BE2C (cell line): ENCODE measurements around the gene NR0B2.
A peak's percentile ranks its signal among the peaks of the same experiment; 100 is the strongest.

ENCODE experiments used
- DNase-seq: peaks from one replicate; pipeline ENCODE4 v3.0.0-alpha.2; 2020
- H3K27me3 ChIP-seq: fragments of 250-450 bp; sonication (Bioruptor Pico); 2 replicates; pipeline ENCODE4 v1.5.1; 2020; ENCODE audit warnings: mild to moderate bottlenecking
- H3K36me3 ChIP-seq: fragments of 250-450 bp; sonication (Bioruptor Pico); 2 replicates; pipeline ENCODE4 v1.5.1; 2020; ENCODE audit warnings: mild to moderate bottlenecking
- H3K4me1 ChIP-seq: fragments of 250-450 bp; sonication (Bioruptor Pico); 2 replicates; pipeline ENCODE4 v1.5.1; 2020
- H3K4me3 ChIP-seq: 2 replicates; pipeline ENCODE4 v1.5.1; 2011; ENCODE audit warnings: low read depth, low read length
- H3K9me3 ChIP-seq: fragments of 250-450 bp; sonication (Bioruptor Pico); 2 replicates; pipeline ENCODE4 v1.5.1; 2020
- CTCF ChIP-seq: IDR thresholded peaks from 2 replicates; pipeline ENCODE4 v1.5.1; 2012; ENCODE audit warnings: mild to moderate bottlenecking, low read depth, low read length

The NR0B2 gene

GRCh38 chr1:26922901-26923300 is 9.1 kb upstream of the NR0B2 start:
- Histone ChIP-seq H3K9me3 (no peaks in the 10 kb centered on the region), H3K27me3 (no peaks in the 10 kb centered on the region), H3K36me3 (peaks cover 13% of the 10 kb centered on the region), H3K4me3 (peak overlapping the region; percentile 80), H3K4me1 (no peaks in the 10 kb centered on the region)
- no peak for TF ChIP-seq CTCF
- no peak for DNase-seq

DNA sequence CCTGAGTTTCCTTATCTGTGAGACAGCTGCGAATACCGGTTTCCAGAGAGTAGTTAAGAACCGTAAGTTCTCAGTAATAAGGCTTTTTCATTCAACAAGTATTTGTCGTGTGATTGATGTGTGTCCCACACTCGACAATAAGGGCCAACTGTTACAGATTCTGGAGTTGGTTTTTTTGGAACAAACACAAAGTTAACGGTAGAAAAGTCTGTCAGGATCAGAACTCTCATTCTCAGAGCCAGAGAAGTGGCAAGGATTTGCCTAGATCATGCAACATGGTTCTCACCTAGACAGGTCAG is 8.6 kb upstream of the NR0B2 start:
- no peak for DNase-seq
- no peak for TF ChIP-seq CTCF
- H3K4me3 ChIP-seq = peak overlapping the region; percentile 80
- H3K36me3 ChIP-seq = peaks cover 13% of the 10 kb centered on the region
- no peaks in the 10 kb centered on the region for H3K4me1 ChIP-seq
- no peaks in the 10 kb centered on the region for H3K9me3 ChIP-seq
- H3K27me3 ChIP-seq = no peaks in the 10 kb centered on the region

GRCh38 chr1:26921540-26922430 is 8.0 kb upstream of the NR0B2 start, which contains the start of gene NUDC:
TSS of gene NUDC (plus strand) at chr1:26921743. CDS start at chr1:26921849, 106 bp downstream.
- Histone ChIP-seq H3K4me3 (peak within 1 kb of the TSS; percentile 80), H3K4me1 (no peaks in the 10 kb centered on the region), H3K27me3 (no peaks in the 10 kb centered on the region), H3K9me3 (no peaks in the 10 kb centered on the region), H3K36me3 (peaks cover 13% of the 10 kb centered on the region)
- no peak for TF ChIP-seq CTCF
- DNase-seq = peak; percentile 93

GRCh38 chr1:26921126-26921539 is 7.4 kb upstream of the NR0B2 start:
- no peak for TF ChIP-seq CTCF
- no peaks in the 10 kb centered on the region for H3K4me1 ChIP-seq
- no peak for DNase-seq
- no peaks in the 10 kb centered on the region for H3K27me3 ChIP-seq
- peak overlapping the region; percentile 44 for H3K4me3 ChIP-seq
- H3K9me3 ChIP-seq = no peaks in the 10 kb centered on the region
- peaks cover 13% of the 10 kb centered on the region for H3K36me3 ChIP-seq

DNA sequence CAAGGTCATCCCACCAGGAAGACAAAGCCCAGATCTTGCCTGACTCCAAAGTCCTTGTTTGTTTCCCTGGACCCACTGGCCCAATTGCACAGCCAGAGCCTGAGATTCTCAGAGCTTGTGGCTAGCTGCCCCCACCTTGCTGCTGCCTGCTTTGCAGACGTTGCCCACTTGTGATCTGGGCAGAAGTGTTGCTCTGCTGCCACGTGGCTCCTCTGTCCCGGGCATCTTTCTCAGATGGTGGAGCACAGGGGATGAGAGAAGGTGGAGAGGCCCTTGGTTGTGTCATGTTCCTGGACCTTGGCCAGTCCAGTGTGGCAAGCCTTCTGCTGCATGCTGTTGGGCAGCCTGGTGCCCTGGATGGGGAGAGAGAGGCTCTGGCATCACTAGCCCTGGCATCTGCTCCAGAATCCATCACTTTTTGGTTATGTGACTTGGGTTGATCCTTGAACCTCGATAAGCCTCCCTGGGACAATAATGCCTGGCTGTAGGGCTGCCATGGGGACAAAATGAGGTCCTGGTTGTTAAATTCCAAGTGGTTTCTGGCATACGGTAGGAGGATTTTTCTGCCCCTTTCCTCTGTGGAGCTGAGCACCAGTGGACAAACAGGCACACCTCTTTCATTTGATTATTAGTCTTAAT is 1.5 kb upstream of the NR0B2 start:
- Histone ChIP-seq H3K4me3 (no peak overlapping the region), H3K4me1 (peaks cover 8% of the 10 kb centered on the region), H3K27me3 (no peaks in the 10 kb centered on the region), H3K9me3 (no peaks in the 10 kb centered on the region), H3K36me3 (no peaks in the 10 kb centered on the region)
- no peak for TF ChIP-seq CTCF
- no peak for DNase-seq

- H3K9me3 ChIP-seq = no peaks in the 10 kb centered on the region
- H3K4me1 ChIP-seq = peaks cover 8% of the 10 kb centered on the region
- TF ChIP-seq CTCF = no peak
- DNase-seq = no peak
- H3K27me3 ChIP-seq = no peaks in the 10 kb centered on the region
- H3K36me3 ChIP-seq = no peaks in the 10 kb centered on the region
- H3K4me3 ChIP-seq = no peak overlapping the region
These were observed 404 bp downstream of the NR0B2 start for GRCh38 chr1:26913389-26913753.
